ENCODE results near the gene TRAM2.

Gene TRAM2

DNA sequence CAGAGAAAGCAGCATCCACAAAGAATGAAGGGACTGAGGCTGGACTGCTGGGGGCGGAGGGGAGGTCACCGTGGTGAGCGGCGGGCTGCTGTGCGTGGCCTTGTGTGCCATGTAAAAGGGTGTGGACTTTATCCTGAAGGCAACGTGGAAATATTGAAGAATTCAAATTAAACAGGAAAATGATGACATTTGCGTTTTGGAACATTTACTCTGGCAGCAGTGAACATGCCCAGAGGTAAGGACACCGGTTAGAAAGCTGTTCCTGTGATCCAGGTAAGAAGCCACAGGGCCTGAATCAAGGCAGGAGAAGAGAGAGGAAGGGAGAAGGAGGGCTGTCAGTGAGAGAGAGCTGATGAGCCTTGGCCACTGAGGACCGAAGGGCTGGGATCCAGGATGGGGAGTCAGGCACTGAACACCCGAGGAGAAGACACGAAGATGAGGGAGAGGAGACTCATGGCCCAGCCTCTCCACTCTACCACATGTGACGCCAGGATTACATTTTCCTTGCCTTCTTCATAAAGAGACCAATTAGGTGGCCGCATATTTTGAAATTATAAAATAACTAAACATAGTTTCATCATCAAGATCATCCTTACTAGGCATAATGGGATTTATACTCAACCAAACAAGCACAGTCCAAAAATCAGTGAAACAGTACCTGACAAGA is 58.4 kb downstream of the TRAM2 start:
- H3K79me2 ChIP-seq (ENCODE audit: control insufficient read depth, insufficient read depth, low read length, poor library complexity), result peaks cover 3% of the 10 kb centered on the region

GRCh38 chr6:52517502-52518278 is 59.2 kb downstream of the TRAM2 start:
- no peak overlapping the region for H3K4ac ChIP-seq (ENCODE audit: low read depth, low read length)
- peak overlapping the region; percentile 67 for H4K8ac ChIP-seq (ENCODE audit: low read depth, low read length)
- H2AK5ac ChIP-seq (ENCODE audit: low read length), result peak overlapping the region; percentile 40
- H3K27me3 ChIP-seq (ENCODE audit: insufficient read depth, low read length), result no peaks in the 10 kb centered on the region
- peak overlapping the region; percentile 42 for H2BK5ac ChIP-seq (ENCODE audit: low read depth, low read length, poor library complexity)
- H3K79me1 ChIP-seq (ENCODE audit: low read length), result peaks cover 11% of the 10 kb centered on the region
- peak overlapping the region; percentile 82 for H3K27ac ChIP-seq (ENCODE audit: low read depth, low read length)
- peaks cover 3% of the 10 kb centered on the region for H3K79me2 ChIP-seq (ENCODE audit: control insufficient read depth, insufficient read depth, low read length, poor library complexity)
- H3K18ac ChIP-seq (ENCODE audit: low read length), result peak overlapping the region; percentile 54
- peak overlapping the region; percentile 64 for H3K14ac ChIP-seq (ENCODE audit: low read length)
- peak overlapping the region; percentile 47 for H2BK12ac ChIP-seq (ENCODE audit: low read length)
- no peak overlapping the region for H3K9ac ChIP-seq (ENCODE audit: low read length)
- peak overlapping the region; percentile 49 for H3K4me2 ChIP-seq (ENCODE audit: low read length)
- peaks cover 0 to 2% of the 10 kb centered on the region in 2 experiments for H3K36me3 ChIP-seq (ENCODE audit: control insufficient read depth in 1 of 2, insufficient read depth in 2 of 2, low read length in 2 of 2)
- DNase-seq, result peak; percentile 71 to 78
- WGBS (ENCODE audit: extremely low coverage, insufficient coverage, insufficient read length), result no CpG with 5 or more reads among the region's 14 CpGs
- no peaks in the 10 kb centered on the region for H3K9me3 ChIP-seq (ENCODE audit: insufficient read depth, low read depth, low read length)
- H2BK120ac ChIP-seq (ENCODE audit: insufficient read depth, low read length, poor library complexity), result peak overlapping the region; percentile 49
- peak overlapping the region; percentile 7 for H2AFZ ChIP-seq (ENCODE audit: insufficient read depth, low read length, poor library complexity)
- peak overlapping the region; percentile 75 for H4K91ac ChIP-seq (ENCODE audit: low read depth, low read length)
- no peak overlapping the region for H3K4me3 ChIP-seq (ENCODE audit: low read depth, low read length)
- H4K12ac ChIP-seq (ENCODE audit: low read depth, low read length), result no peak overlapping the region
- H3K4me1 ChIP-seq (ENCODE audit: control insufficient read depth in 1 of 2, insufficient read depth in 2 of 2, low read length in 2 of 2), result peaks cover 18 to 22% of the 10 kb centered on the region in 2 experiments
- no peak overlapping the region for H3K23ac ChIP-seq (ENCODE audit: low read length)

More for the DNA sequence above, 58.4 kb downstream of the TRAM2 start:
- Histone ChIP-seq H3K9ac (ENCODE audit: low read length) (no peak overlapping the region), H2BK5ac (ENCODE audit: low read depth, low read length, poor library complexity) (peak overlapping the region; percentile 42), H3K4ac (ENCODE audit: low read depth, low read length) (no peak overlapping the region), H4K8ac (ENCODE audit: low read depth, low read length) (peak overlapping the region; percentile 67), H2BK120ac (ENCODE audit: insufficient read depth, low read length, poor library complexity) (peak overlapping the region; percentile 49), H4K12ac (ENCODE audit: low read depth, low read length) (no peak overlapping the region), H4K91ac (ENCODE audit: low read depth, low read length) (peak overlapping the region; percentile 75), H3K9me3 (ENCODE audit: insufficient read depth, low read depth, low read length) (no peaks in the 10 kb centered on the region), H3K4me1 (ENCODE audit: control insufficient read depth in 1 of 2, insufficient read depth in 2 of 2, low read length in 2 of 2) (peaks cover 18 to 22% of the 10 kb centered on the region in 2 experiments), H2BK12ac (ENCODE audit: low read length) (peak overlapping the region; percentile 47), H3K14ac (ENCODE audit: low read length) (peak overlapping the region; percentile 64), H3K27ac (ENCODE audit: low read depth, low read length) (peak overlapping the region; percentile 82), H3K4me3 (ENCODE audit: low read depth, low read length) (no peak overlapping the region), H3K36me3 (ENCODE audit: control insufficient read depth in 1 of 2, insufficient read depth in 2 of 2, low read length in 2 of 2) (peaks cover 0 to 2% of the 10 kb centered on the region in 2 experiments), H2AK5ac (ENCODE audit: low read length) (peak overlapping the region; percentile 40), H3K23ac (ENCODE audit: low read length) (no peak overlapping the region), H3K18ac (ENCODE audit: low read length) (peak overlapping the region; percentile 54), H2AFZ (ENCODE audit: insufficient read depth, low read length, poor library complexity) (peak overlapping the region; percentile 7), H3K4me2 (ENCODE audit: low read length) (no peak overlapping the region), H3K79me1 (ENCODE audit: low read length) (peaks cover 9% of the 10 kb centered on the region), H3K27me3 (ENCODE audit: insufficient read depth, low read length) (no peaks in the 10 kb centered on the region)
- WGBS (ENCODE audit: extremely low coverage, insufficient coverage, insufficient read length), result no CpG with 5 or more reads among the region's 13 CpGs
- no peak for DNase-seq

DNA sequence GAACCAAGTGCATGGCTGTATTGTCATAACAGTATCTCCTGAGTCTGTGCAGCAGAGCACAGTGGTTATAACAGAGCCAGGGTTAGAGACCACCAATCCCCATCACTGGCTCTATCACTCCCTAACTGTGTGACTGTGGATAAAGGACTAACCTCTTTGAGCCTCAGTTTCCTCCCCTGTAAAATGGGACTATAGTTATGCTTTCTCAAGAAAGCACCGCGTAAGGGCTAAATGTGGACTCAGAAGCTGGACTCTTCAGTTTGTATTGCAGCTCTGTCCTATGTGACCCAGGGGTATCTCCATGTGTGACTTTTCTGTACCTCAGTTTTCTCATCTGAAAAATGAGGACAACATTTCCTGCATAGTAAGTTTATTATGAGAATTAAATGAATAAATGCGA is 59.9 kb downstream of the TRAM2 start:
- H3K23ac ChIP-seq (ENCODE audit: low read length), result no peak overlapping the region
- no peak overlapping the region for H4K91ac ChIP-seq (ENCODE audit: low read depth, low read length)
- no peak overlapping the region for H4K8ac ChIP-seq (ENCODE audit: low read depth, low read length)
- H3K14ac ChIP-seq (ENCODE audit: low read length), result no peak overlapping the region
- H2BK12ac ChIP-seq (ENCODE audit: low read length), result no peak overlapping the region
- H3K18ac ChIP-seq (ENCODE audit: low read length), result peak overlapping the region; percentile 28
- H2BK5ac ChIP-seq (ENCODE audit: low read depth, low read length, poor library complexity), result no peak overlapping the region
- H3K4me3 ChIP-seq (ENCODE audit: low read depth, low read length), result no peak overlapping the region
- no peaks in the 10 kb centered on the region for H3K9me3 ChIP-seq (ENCODE audit: insufficient read depth, low read depth, low read length)
- no peak overlapping the region for H3K27ac ChIP-seq (ENCODE audit: low read depth, low read length)
- H2BK120ac ChIP-seq (ENCODE audit: insufficient read depth, low read length, poor library complexity), result no peak overlapping the region
- H3K4me2 ChIP-seq (ENCODE audit: low read length), result no peak overlapping the region
- peak overlapping the region; percentile 3 for H2AK5ac ChIP-seq (ENCODE audit: low read length)
- no peak overlapping the region for H2AFZ ChIP-seq (ENCODE audit: insufficient read depth, low read length, poor library complexity)
- H3K4ac ChIP-seq (ENCODE audit: low read depth, low read length), result no peak overlapping the region
- H3K79me1 ChIP-seq (ENCODE audit: low read length), result peaks cover 16% of the 10 kb centered on the region
- H3K36me3 ChIP-seq (ENCODE audit: control insufficient read depth in 1 of 2, insufficient read depth in 2 of 2, low read length in 2 of 2), result peaks cover 0 to 2% of the 10 kb centered on the region in 2 experiments
- peaks cover 3% of the 10 kb centered on the region for H3K79me2 ChIP-seq (ENCODE audit: control insufficient read depth, insufficient read depth, low read length, poor library complexity)
- no peak for DNase-seq
- no CpG with 5 or more reads among the region's 3 CpGs for WGBS (ENCODE audit: extremely low coverage, insufficient coverage, insufficient read length)
- H4K12ac ChIP-seq (ENCODE audit: low read depth, low read length), result no peak overlapping the region
- H3K4me1 ChIP-seq (ENCODE audit: control insufficient read depth in 1 of 2, insufficient read depth in 2 of 2, low read length in 2 of 2), result peaks cover 20 to 24% of the 10 kb centered on the region in 2 experiments
- H3K9ac ChIP-seq (ENCODE audit: low read length), result no peak overlapping the region
- no peaks in the 10 kb centered on the region for H3K27me3 ChIP-seq (ENCODE audit: insufficient read depth, low read length)

GRCh38 chr6:52516269-52516668 is 60.6 kb downstream of the TRAM2 start:
- H3K27me3 ChIP-seq (ENCODE audit: insufficient read depth, low read length), result no peaks in the 10 kb centered on the region
- H3K14ac ChIP-seq (ENCODE audit: low read length), result no peak overlapping the region
- H3K4me1 ChIP-seq (ENCODE audit: control insufficient read depth in 1 of 2, insufficient read depth in 2 of 2, low read length in 2 of 2), result peaks cover 27 to 31% of the 10 kb centered on the region in 2 experiments
- H2BK5ac ChIP-seq (ENCODE audit: low read depth, low read length, poor library complexity), result no peak overlapping the region
- H3K27ac ChIP-seq (ENCODE audit: low read depth, low read length), result no peak overlapping the region
- H3K79me2 ChIP-seq (ENCODE audit: control insufficient read depth, insufficient read depth, low read length, poor library complexity), result peaks cover 3% of the 10 kb centered on the region
- no CpG with 5 or more reads among the region's 1 CpG for WGBS (ENCODE audit: extremely low coverage, insufficient coverage, insufficient read length)
- H2BK120ac ChIP-seq (ENCODE audit: insufficient read depth, low read length, poor library complexity), result no peak overlapping the region
- H2AK5ac ChIP-seq (ENCODE audit: low read length), result no peak overlapping the region
- H2BK12ac ChIP-seq (ENCODE audit: low read length), result no peak overlapping the region
- peaks cover 20% of the 10 kb centered on the region for H3K79me1 ChIP-seq (ENCODE audit: low read length)
- H4K91ac ChIP-seq (ENCODE audit: low read depth, low read length), result no peak overlapping the region
- peak overlapping the region; percentile 9 for H3K18ac ChIP-seq (ENCODE audit: low read length)
- H3K4me3 ChIP-seq (ENCODE audit: low read depth, low read length), result no peak overlapping the region
- no peak overlapping the region for H3K4ac ChIP-seq (ENCODE audit: low read depth, low read length)
- H3K36me3 ChIP-seq (ENCODE audit: control insufficient read depth in 1 of 2, insufficient read depth in 2 of 2, low read length in 2 of 2), result peaks cover 0 to 2% of the 10 kb centered on the region in 2 experiments
- no peak overlapping the region for H3K4me2 ChIP-seq (ENCODE audit: low read length)
- H4K12ac ChIP-seq (ENCODE audit: low read depth, low read length), result no peak overlapping the region
- no peak for DNase-seq
- H3K23ac ChIP-seq (ENCODE audit: low read length), result no peak overlapping the region
- no peak overlapping the region for H3K9ac ChIP-seq (ENCODE audit: low read length)
- H2AFZ ChIP-seq (ENCODE audit: insufficient read depth, low read length, poor library complexity), result no peak overlapping the region
- no peaks in the 10 kb centered on the region for H3K9me3 ChIP-seq (ENCODE audit: insufficient read depth, low read depth, low read length)
- no peak overlapping the region for H4K8ac ChIP-seq (ENCODE audit: low read depth, low read length)

All from trophoblast cell (in vitro differentiated cells and primary cell).